ENCODE data around the gene ZNF777.
"Not testable (repeated sequence)": the region's sequence is repeated elsewhere in the genome, so short reads cannot be mapped to it uniquely, and the experiment has no call there.

ZNF777 gene

GRCh38 chr7:149409895-149410294 lies 51.0 kb downstream of the ZNF777 start:
- no peak for DNase-seq

DNA sequence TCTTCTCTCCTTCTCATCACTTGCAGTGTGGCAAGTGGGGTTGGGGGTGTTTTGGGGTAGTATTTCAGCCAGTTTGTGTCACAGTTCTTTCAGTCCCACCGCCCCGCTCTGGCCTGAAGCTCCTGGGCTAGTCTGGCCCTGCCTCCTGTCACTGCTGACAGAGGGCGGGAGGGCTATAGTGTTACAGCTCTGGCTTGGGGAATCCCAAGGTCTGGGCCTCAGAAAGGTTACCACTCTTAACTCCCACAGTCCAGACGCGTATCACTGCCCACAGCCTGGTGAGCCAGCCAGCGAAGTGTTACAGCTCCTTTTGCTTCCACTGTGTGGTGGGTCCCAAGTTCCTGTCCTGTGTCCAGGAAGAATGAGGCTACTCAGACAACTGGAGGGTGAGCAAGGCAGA lies 56.0 kb downstream of the ZNF777 start:
- DNase-seq, result no peak

- DNase-seq, result no peak
Observed at GRCh38 chr7:149404396-149404795, 56.5 kb downstream of the ZNF777 start.

GRCh38 chr7:149398195-149398820 lies 62.6 kb downstream of the ZNF777 start:
- no peak for DNase-seq

GRCh38 chr7:149397470-149398043 lies 63.3 kb downstream of the ZNF777 start:
- no peak for DNase-seq

- not testable (repeated sequence) for DNase-seq
Observed at GRCh38 chr7:149388550-149389335, 72.1 kb downstream of the ZNF777 start.

DNA sequence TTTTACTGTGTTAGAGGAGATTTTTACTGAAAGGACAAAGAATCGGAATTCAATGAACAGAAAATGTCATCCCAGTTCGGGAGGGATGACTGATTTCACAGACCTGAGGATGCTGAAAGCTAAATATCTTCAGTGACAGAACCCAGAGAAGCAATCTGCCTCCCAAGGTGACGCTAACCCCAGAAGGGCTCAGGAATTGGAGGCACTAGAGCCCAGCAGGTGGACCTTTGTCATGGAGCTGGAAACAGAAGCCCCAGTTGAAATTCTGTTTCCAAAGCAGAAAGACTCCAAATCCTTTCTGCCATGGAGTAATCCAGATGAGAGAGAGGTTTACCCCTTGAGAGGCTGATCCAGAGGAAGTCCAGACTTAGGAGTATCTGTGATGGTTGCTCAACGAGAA lies 74.3 kb downstream of the ZNF777 start:
- not testable (repeated sequence) for DNase-seq

DNA sequence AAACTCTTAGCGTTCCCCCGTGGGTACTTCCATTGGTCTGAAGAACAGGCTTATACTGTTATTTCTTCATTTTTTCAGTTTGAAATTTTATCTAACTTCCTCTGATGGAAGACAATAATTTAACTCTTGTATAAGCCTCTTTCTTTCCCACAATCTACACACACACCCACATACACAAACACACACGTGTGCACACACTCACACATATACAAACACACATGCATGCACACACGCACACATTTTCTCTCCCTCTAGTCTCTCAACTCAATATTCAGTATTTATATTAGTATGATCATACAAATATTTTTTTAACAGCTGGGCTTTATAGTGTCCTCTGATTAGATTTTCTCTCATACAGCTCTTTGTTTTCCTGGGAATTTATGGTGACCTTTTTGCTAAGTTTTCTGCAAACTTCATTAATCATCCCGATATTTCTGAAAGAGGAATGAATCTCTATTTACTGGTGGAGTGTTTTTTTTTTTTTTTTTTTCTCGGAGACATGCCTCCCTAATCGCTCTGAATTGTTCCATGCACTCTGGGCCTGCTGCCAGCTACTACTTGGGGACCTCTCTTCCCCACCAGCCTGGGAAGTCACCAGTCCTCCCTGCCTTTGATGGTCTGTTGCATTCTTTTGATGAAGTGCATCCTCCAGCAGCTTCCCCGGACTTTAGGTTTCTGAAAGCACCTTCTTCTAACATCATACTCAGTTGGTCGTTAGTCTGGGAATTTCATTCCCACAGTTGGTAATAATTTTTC lies 75.5 kb downstream of the ZNF777 start:
- DNase-seq, result peak; percentile 81

Data from DMS79 (cell line).